HPDE6-E6E7 (cell line): ENCODE data around the gene TNPO3.
"Not testable (repeated sequence)": the region's sequence is repeated elsewhere in the genome, so short reads cannot be mapped to it uniquely, and the experiment has no call there.

Experiments used
- DNase-seq: peaks from one replicate; pipeline ENCODE4 v3.0.0; 2011; ENCODE audit warnings: missing footprints; ENCODE audit errors: extremely low spot score

TNPO3 gene

DNA sequence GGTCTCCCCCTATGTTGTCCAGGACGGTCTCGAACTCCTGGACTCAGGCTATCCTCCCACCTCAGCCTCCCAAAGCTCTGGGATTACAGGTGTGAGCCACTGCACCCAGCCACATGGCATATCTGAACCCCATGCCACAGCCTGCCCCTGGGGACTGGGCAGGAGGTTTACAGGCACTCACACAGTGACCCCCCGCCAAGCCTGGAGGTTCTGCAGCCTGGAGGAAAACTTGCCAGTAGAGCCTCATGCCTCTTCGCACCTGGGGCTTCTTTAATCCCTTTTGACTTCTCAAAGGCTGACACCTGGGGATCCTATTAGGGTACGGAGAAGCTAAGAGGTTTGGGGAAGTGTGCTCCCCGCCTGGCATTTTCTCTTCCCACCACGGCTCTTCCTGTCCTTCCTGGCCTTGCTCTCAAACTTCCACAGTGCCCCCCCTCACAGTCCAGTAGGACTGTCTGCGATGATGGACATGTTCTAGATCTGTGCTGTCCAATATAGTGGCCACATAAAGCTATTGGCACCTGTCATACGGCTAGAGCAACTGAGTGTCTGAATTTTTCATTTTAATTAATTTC is 133.0 kb downstream of the TNPO3 start:
- no peak for DNase-seq

DNA sequence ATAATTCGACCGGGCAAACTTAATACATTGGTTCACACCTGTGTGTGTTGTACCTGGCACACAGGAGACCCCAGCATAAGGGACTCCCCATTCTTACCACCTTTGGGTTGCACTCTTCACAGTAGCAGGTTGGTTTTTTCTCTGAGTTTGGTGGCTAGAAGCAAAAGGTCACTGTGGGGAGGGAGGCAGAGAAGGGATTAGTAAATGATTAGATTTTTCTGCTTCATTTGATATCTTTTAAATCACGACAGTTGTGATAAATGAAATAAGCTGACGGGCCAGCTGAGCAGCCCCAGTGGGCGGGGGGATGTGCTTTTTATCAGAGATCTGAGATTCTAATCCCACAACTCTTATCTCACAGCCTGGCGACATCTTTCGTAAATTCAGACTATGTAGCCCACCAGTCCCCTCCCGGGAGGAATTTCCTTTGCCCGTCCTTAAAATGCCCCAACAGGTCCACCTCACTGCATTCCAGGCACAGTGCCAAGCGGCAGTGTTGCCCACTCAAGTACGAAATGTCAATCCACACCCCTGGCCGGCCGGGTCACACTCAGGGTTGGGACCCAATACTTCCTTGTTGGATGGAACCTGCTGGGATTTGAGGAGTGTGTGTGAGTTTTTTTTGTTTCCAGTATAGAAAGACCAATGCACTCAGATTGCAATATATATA is 133.9 kb downstream of the TNPO3 start:
- no peak for DNase-seq

DNA sequence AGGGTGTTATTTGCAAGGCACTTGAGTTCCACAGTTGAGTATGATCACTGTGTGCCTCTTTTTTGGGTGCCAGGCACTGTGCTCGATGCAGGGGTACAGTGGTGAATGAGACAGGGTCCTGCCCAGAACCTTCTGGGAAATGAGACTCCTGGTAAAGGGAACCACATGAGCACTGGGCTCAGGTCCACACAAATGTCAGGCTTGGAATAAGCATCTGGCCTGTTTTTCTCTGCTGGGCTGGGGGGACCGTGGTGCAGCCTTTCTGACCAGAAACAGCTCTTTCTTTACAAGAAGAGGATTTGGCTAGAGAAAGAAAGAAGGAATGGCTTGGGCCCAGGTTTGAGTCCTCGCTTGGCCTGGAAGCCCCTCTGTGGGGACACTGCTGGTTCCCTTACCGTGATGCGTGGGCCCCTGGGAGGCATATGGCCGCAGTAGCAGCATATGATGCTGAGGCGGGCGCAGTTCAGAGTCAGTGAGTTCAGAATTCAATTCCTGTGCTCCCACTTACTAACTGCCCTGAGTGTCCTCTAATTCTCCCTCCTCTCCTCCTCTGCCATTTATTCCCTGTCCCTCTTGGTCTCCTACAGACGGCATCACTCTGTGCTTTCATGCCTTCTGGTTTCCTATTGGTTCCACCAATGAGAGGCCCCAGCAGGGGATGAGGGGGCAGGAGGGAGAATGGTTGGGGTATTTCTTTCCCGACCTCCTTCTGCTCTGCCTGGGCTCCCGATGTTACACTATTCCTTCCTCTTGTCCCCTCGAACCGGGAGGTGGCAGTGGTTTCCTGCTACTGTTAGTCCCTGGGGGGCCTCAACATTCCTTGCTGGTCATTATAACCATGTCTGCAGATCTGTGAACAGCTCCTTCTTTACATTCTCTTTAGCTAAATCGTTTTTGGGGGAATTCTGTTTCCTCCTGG is 134.8 kb downstream of the TNPO3 start:
- DNase-seq = no peak

DNA sequence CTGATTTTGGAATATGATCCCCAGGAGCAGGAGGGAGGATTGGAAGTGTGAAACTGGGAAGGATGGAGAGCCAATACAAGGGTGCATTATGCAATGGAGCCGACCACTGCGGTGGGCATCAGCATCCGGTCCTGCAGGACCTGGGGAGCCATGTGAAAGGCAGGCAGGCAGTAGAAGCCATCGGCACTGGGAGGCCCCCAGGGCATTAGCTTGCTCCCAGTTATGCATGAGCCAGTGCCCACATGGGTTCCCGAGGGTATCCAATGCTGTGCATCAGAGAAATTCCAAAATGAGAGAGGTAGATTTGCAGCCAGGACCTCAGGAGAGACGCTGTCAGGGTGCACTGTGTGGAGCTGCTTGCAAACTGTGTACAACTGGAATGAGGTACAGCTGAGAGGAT is 135.7 kb downstream of the TNPO3 start:
- no peak for DNase-seq

DNA sequence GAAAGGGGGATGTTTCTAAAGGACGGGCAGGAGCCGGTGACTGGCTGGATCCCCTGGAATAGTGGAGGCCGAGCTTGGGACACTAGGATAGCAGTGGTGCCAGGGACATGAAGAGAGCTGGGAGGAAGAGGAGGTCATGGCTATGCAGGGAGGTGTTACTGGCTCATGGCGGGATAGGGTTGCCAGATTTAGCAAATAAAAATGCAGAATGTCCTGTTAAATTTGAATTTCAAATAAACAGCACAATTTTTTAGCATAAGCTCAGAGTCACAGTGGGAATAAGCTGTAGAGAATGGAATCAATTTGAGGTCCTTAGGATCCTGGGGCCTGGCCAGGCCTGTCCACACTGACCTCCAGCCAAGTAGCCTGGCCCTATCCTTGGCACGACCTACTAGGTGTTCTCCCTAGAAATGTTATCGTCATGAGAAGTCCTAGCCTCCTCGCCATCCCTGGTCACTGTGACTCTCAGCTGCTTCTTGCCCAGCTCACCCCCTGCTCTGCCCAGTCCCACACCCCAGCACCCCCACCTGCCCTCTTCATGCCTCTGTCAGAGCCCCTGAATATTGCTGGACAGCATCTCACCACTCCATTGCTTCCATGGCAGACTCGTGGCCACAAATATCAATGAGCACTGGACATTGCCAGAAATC is 136.8 kb downstream of the TNPO3 start:
- no peak for DNase-seq

DNA sequence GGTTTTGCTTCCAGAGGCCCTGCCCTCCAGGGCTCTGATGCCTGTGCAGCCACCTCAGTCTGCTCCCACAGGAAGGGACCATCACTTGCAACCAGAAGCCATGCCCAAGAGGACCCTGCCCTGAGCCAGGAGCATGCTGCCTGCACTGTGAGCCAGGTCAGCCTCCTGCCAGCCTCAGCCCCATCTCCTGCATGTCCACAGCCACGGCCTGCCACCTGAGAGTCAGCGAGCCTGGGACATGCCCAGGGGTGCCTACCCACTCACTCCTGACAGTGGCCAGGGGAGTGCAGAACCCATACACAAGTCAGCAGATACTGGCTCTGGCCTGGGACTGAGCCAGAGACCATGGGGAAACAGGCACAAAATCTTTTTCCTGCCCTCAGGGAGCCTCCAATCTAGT is 137.8 kb downstream of the TNPO3 start:
- DNase-seq = no peak

DNA sequence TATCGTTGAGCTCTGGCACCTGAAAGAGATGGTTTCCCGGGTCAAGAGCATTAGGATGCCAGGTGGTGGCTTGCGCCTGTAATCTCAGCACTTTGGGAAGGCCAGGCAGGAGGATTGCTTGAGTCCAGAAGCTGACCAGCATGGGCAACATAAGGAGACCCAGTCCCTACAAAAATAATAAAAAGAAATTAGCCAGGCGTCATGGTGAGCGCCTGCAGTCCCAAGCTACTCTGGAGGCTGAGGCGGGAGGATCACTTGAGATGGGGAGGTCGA is 138.3 kb downstream of the TNPO3 start:
- DNase-seq = no peak

DNA sequence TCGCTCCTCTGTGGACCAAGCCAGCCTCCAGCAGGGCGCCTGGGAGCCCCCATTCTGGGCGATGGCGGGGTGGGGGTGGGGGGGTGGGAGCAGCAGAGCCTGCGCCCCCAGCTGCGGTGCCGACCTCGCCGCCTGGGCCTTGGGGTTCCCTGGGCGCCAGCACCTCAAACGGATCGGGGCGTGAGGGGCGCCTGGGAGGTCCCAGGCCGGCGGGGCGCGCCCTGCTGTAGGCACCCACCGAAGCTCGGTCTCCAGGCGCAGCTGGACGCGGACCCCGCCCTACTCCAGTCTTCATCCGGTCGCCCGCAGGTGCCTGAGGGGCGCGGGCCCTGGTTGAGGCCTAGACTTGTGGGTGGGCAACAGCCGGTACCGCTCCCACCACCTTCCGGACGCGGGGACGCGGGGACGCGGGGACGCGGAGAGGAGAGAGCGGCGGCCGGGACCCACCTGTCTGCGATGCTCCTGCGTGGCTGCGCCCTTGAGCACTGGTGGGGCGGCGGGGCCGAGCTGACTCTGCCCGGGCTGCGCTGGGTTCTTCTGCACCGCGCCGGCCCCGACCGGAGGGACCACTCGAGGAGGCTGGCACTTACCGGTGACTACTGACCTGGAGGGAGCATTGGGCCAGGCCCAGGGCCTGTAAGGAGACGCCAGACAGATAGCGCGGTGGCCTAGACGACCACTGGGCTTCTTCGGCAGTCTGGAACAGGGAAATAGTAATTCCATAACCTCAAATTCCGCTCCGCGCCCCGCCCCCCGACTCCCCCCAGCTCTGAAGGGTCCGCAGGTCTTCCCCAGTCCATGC is 138.9 kb downstream of the TNPO3 start:
- no peak for DNase-seq

DNA sequence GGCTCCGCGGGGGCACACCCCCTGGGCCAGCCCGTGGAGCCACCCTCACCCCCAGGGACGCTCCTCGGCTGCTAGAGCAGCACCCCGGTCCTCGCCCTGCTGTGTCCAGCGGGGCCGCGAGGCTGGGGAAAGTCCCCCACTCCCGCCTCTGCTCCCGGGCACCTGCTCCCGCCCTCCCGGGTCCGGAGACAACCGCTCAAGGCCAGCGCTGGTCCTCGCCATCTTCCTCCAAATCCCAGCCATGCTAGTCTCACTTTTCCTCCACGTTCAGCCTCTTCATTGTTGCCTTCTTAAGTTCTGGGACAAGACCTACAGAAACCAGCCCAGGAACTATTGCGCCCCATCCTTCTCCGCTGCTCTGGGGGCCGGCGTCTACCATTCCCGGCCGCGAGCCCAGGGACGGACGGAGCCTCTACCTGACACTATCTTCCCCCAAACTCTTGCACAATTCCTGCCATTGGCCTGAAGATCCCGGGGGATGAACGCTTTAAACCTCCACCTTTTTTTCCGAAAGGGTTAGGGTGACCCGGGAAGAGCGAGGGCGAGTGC is 139.6 kb downstream of the TNPO3 start:
- DNase-seq = no peak

DNA sequence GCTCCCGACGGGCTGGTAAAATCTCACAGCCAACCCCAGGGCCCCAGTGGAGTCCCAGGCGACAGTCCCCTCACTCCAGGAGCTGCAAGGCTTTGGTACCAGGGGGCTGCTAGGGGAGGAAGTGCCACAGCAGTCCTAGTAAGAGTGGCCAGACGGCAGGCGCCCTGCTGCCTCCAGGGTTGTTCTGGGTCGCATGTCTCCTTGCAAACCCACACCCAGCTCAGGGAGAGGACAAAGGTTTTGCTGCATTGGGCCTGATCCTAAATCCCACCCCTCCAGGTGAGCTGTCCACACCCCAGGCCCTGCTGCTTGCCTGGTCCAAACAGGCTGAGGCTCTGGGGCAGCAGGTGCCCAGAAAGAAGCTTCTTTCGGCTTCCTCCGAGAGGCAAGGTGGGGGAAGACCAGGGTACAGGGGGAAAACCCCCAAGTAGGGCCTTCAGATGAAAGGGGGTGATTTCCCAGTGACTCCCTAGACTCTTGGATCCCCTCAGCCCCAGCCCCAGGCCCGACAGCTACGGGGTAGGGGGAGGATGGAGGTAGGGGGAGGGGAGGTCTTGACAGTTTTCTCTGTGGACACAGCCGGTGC is 140.3 kb downstream of the TNPO3 start:
- no peak for DNase-seq

DNA sequence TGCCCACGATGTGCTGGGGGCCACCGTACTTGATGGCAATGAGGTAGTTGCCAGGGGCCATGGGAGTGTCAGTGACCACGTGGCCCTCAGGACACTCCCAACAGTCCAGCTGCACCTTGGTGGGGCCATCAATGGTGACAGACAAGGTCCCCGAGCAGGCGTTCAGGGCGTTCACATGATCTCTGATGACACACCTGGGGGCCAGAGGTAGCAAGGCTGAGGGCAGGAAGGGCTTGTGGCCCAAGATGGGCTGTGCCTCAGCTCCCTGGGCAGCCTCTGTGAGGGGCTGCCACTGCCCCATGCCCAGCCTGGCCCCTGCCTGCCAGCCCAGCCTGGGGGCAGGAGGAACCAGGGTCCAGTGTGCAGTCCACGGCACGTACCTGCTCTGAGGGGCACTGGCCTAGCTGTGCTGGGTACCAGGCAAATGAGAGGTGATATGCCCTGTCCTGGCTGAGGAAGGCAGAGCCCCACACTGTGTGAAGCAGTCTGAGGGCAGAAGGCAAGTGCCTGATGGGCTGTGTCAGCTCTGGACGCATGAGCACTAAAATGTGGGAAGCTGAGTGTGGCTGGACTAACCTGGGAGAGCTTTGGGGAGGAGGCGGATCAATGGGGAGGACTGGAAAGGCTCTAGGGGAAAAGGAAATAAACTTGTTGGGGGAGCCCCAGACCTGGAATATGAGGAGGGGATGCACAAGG is 140.9 kb downstream of the TNPO3 start:
- no peak for DNase-seq

DNA sequence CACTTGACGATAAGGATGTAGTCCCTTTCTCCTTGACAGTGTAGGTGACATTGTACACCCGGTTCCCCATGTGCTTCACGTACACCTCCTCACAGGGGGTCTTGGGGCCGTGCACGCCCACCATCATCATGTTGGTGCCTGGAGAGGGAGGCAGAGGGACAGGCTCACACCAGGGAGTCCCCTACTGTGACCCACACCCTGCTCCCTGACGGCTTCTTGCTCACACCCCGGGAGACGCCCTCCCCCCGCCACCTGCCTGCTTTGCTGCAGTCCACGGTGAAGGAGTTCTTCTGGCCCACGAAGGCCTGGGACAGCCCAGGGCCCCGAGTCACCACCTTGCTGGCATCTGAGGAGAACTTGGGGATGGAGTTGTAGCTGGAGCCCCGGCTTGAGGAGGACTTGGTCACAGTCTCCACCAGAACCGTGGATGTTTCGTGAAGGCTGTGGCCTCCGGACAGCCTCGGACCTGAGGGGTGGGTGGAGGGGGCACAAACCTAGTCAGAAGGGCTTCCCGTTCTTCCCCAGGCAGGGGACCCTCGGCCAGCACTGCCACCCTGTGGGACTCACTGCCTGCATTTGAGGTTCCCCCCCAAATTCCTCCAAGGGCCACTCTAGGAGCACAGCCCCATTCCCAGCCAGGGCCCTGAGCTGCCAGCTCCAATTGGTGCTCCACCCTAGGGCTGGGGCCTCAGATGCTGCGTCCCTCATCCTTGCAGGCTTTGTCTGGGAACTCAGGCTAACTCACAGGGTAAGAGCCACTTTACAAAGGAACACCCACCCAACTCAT is 142.0 kb downstream of the TNPO3 start:
- DNase-seq = not testable (repeated sequence)

DNA sequence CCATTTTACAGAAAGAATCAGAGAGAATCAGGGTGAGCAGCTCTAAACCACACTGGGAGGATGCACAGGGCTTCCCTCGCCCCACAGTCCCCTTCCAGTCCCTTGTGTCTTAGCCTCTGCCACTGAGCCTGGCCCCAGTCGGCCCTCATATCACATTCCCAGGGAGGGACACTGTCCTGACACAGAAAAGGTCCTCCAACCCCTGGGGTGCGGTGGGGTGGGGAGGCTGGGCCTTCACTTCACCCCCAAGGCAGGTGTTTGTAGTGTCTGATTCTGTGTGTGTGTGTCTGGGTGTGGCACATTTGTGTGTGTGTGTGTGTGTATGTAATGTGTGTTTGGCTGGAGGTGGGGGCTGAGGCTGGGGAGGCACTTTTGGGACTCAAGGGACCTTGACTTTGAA is 142.6 kb downstream of the TNPO3 start:
- no peak for DNase-seq

DNA sequence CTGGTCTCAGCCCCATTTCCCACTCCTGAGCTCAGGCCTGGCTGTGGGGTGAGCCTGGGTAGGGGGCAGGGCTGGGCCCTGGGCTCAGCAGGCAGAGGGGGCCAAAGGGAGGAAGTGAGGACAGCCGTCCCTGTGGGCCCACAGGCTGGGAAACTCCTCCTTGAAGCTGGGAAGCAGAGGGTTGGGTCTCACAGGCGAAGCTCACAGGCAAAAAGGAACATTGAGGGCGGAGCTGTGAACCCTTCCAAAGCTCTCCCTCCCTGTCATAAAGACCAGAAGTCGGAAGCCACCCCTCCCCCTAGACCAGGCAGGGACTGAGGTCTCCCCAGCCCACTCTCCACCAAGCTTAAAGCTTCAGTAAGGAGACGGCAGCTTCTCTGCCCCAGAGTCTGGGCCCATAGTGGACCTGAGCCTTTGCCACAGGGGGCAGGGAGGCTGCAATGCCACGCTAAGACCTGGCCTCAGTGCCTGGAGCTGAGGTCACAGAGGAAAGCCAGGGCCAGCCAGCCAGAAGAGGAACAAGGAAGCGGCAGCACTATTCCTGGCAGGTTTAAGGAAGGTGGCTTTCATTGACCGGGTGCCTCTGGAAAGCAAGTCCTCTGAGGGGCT is 143.4 kb downstream of the TNPO3 start:
- DNase-seq = no peak

DNA sequence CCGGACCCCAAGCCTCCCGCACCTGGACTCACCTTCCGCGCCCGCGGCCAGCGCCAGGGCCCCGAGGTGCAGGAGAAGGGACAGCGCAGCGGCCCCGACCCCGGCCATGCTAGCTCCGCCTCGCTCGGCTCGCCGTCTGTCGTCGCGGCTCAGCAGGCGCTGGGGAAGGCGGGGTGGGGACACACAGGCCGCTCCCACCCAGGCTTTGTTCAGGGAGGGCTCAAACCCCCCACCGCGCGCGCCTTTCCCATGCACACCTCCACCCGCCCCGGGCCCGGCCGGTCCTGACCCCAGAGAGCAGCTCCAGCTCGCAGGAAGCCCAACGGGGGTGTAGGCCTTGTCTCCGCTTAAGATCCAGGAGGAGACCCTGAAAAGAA is 144.4 kb downstream of the TNPO3 start, which contains the start of gene KCP:
Gene KCP, minus strand, starts transcription at position 141 of the 377 bp plus-strand sequence. Its CDS starts 33 bp downstream, at position 108.
- no peak for DNase-seq

DNA sequence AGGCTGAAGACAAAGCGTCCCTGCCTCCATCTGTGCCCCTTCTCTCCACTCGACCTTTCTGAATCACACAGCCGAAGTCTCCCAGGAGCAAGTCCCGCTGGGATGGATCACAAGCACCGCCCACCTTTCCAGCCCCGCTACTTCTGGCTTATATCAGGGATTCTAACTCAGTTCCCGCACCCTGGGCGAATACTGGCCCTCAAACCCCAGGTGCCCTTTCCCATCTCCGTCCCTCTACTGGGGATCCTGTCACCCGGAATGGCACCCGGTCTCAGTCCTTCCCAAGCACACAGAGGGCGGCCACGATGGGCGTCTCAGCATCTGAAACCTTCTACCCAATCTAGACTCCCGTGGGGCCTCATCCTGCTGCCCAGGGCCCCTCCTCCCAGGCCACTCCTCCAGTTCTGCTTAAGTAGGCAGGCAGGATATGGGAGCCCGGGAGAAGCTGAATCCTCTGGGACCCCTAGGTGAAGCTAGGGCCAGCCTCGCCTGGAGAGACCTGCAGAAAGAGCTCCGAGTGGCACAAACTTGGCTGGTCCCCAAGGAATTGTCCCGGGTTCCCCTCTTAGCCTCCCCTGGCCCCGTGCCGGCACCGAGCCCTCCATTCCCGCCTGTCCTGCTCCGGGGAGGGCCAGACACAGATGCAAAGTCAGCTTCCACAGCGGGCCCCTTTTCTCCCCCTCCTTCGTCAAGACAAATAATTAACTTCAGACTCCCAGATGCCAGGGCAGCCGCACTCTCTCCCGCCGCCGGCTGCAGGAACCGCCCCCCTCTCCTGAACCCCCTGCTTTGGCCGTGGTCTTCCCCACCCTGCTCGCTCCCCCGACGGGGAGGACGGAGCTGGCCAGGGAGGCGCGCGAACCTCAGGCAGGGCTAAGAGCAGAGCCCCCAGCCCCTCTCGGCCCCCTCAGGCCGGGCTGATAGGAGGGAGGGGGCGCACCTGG is 145.0 kb downstream of the TNPO3 start:
- no peak for DNase-seq

DNA sequence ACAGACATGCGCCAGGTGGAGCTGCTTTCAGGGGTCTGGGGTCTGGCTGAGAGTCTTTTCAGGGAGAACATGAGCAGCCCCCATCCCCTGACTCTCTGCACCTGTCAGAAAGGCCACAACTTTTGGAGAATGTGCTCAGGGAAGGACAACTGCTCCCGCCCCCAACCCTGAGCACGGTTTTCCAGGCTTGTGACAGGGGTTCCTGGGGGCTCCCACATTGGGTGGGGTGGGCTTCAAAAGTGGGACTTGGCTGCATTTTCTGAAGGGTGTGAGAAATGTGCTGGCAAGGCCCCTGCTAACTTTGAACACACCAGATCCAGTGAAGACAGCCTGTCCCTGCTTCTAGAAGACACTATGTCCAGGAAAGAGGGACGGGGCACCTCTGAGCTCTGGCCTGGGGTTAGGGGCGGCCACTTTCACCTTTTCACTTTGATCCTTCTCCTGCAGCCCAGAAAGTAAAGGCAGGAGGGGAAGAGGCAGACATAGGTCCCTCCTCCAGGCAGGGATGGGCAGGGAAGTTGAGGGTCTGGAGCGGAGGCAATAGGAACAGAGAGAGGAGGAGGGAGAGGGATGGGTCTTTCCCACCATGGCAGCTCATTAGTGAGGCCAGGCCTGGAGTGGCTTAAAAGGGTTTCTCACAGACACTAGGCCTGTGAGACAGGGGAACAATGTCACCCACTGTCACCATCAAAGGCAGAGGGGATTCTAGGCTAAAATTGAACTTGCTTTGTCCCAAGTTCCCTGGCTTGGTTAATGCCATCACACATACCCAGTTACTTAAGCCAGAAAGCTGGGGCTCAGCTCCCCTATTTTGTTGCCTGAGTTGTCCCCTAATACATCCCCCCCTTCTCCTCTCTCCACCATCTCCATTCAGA is 145.9 kb downstream of the TNPO3 start:
- DNase-seq = no peak
